Measurements from ENCODE around the gene PPARD. TPM values are rescaled to one million over a fixed set of nuclear protein-coding genes. Genes with fewer than 3 reads are reported as not detected.
"Not testable (repeated sequence)": the region's sequence is repeated elsewhere in the genome, so short reads cannot be mapped to it uniquely, and the experiment has no call there.

The PPARD gene
- total RNA-seq, 1 donor from 2014 or later, result 21.9 TPM

DNA sequence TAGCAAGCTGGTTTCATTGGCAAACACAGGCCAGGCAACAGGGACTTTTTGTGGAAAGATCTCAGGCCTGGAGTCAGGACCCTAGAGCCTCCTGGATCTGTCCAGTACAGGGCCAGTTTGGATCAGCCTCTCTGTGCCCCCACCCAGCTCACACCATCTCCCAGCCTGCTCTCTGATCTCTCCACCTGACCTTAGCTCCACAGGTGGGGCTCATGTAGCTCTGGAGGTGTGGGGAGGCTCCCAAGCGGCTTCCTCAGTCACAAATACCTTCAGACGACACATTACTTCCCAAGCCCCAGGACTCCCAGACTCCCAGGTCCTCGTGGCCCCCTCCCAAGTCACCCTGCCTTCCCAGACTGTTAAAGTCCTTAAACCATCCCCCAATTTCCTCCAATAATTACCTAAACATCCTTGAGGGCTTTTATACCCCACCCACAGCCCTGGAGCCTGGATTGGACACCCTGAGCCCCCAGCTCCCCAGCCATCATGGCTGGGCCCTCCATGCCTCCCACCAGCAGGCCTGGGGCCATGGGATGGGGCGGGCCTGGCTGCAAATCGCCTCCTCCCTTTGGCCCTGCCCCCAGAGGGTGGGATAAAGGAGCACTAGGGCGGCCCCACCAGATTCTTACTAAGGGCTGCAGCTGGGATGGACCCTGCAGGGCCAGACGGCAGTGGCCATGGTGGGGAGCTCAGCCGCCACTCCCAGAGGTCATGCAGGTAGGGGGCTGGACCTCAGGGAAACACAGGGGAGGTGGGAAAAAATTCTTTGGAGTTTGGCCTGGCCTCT, 93.9 kb downstream of the PPARD start:
- Mint-ChIP-seq H3K27me3 (no peaks in the 10 kb centered on the region), H3K4me3 (no peak overlapping the region), H3K4me1 (ENCODE audit: unreplicated experiment) (no peaks in the 10 kb centered on the region), H3K36me3 (no peaks in the 10 kb centered on the region), H3K27ac (no peak overlapping the region), H3K9me3 (no peaks in the 10 kb centered on the region)
- TF ChIP-seq, protein P1, sequence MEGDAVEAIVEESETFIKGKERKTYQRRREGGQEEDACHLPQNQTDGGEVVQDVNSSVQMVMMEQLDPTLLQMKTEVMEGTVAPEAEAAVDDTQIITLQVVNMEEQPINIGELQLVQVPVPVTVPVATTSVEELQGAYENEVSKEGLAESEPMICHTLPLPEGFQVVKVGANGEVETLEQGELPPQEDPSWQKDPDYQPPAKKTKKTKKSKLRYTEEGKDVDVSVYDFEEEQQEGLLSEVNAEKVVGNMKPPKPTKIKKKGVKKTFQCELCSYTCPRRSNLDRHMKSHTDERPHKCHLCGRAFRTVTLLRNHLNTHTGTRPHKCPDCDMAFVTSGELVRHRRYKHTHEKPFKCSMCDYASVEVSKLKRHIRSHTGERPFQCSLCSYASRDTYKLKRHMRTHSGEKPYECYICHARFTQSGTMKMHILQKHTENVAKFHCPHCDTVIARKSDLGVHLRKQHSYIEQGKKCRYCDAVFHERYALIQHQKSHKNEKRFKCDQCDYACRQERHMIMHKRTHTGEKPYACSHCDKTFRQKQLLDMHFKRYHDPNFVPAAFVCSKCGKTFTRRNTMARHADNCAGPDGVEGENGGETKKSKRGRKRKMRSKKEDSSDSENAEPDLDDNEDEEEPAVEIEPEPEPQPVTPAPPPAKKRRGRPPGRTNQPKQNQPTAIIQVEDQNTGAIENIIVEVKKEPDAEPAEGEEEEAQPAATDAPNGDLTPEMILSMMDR (conservative IDR thresholded peaks at IDR 0.05), result no peak
- no peak for DNase-seq (ENCODE audit: extremely low spot score, unreplicated experiment)

DNA sequence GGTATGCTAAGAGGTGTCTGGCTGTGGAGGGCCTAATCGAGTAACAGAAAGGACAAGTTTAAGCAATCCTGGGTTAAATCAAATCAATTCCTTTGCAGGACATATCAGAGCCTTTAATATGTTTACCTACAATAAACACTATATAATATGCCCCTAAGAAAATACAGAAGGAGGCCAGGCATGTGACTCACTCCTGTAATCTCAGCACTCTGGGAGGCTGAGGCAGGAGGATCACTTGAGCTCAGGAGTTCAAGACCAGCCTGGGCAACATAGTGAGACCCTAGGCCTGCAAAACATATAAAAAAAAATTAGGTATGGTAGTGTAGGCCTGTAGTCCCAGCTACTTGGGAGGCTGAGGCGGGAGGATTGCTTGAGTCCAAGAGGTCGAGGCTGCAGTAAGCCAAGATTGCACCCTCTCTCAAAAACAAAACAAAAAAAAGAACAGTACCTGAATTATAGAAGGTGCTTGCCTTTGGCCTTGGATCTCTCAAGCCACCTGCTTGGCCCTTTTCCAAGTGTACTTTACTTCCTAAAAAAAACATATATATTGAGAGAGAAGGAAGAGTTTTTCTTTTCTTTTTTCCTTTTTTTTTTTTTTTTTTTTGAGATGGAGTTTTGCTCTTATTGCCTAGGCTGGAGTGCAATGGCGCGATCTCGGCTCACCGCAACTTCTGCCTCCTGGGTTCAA, 96.2 kb downstream of the PPARD start:
- H3K27me3 Mint-ChIP-seq; H3K27ac Mint-ChIP-seq; H3K9me3 Mint-ChIP-seq; DNase-seq (ENCODE audit: extremely low spot score, unreplicated experiment); H3K4me3 Mint-ChIP-seq; H3K4me1 Mint-ChIP-seq (ENCODE audit: unreplicated experiment); H3K36me3 Mint-ChIP-seq: not testable (repeated sequence)

DNA sequence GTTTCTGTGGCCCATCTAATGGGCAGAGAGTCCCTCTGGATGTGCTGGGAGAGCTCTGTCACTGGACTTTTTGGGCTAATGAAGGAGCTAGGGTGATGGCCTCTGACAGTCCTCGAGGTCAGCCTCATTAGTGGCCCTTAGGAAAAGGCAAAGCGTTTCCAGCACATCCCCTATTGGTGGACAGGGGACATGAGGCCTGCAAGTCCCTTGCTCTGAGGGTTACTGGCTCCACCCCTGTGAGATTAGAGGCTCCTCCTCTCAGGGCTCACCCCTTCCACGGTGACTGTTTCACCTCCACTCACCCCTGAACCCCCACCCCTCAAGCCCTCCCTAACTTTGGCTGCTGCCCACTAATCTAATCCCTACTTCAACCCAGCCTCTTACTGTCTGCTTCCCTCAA, 97.0 kb downstream of the PPARD start:
- Mint-ChIP-seq H3K27ac (no peak overlapping the region), H3K27me3 (no peaks in the 10 kb centered on the region), H3K4me3 (no peak overlapping the region), H3K36me3 (no peaks in the 10 kb centered on the region), H3K9me3 (no peaks in the 10 kb centered on the region), H3K4me1 (ENCODE audit: unreplicated experiment) (no peaks in the 10 kb centered on the region)
- no peak for DNase-seq (ENCODE audit: extremely low spot score, unreplicated experiment)
- TF ChIP-seq, protein P1 (conservative IDR thresholded peaks at IDR 0.05), result no peak

DNA sequence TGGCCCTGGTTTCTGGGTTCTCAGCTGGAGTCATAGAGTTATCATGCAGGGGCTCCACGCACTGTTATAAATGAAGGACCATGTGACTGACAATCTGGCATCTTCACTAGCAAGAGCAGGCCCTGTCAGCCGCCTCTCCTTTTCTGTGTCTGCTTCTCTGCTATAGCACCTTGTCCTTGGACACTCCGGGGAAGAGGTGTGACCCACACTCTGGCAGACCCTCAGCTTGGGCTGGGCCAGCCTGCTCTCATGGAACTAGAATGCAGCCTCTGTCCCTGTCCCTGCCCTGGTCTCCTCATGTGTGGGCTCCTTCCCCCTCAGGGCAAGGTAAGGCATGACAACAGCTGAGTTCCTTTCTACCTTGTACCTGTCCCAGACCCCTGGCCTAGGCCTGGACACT, 98.8 kb downstream of the PPARD start:
- Mint-ChIP-seq H3K4me3 (no peak overlapping the region), H3K9me3 (no peaks in the 10 kb centered on the region), H3K27ac (no peak overlapping the region), H3K36me3 (no peaks in the 10 kb centered on the region), H3K4me1 (ENCODE audit: unreplicated experiment) (no peaks in the 10 kb centered on the region), H3K27me3 (no peaks in the 10 kb centered on the region)
- DNase-seq (ENCODE audit: extremely low spot score, unreplicated experiment), result no peak
- TF ChIP-seq, protein P1 (conservative IDR thresholded peaks at IDR 0.05), result no peak

DNA sequence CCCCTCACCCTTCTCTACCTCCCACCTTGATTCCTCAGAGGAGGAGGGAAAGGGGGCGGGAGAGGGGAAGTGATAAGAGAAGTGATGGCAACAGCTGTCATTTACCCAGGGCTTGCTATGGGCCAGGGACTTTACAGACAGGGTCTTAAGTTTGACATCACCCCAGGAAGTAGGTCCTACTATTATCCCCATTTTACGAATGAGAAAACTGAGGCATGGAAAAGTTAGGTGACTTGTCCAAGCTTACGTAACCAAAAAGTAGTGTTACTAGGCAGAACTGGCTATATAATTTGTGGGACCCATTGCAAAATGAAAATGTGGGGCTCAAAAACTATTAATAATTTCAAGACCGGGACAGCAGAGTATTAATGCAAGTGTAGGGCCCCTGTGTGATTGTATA, 99.3 kb downstream of the PPARD start:
- no peaks in the 10 kb centered on the region for H3K36me3 Mint-ChIP-seq
- no peaks in the 10 kb centered on the region for H3K27me3 Mint-ChIP-seq
- no peaks in the 10 kb centered on the region for H3K9me3 Mint-ChIP-seq
- no peak overlapping the region for H3K27ac Mint-ChIP-seq
- DNase-seq (ENCODE audit: extremely low spot score, unreplicated experiment), result no peak
- H3K4me3 Mint-ChIP-seq, result no peak overlapping the region
- no peaks in the 10 kb centered on the region for H3K4me1 Mint-ChIP-seq (ENCODE audit: unreplicated experiment)
- TF ChIP-seq, protein P1 (conservative IDR thresholded peaks at IDR 0.05), result no peak

DNA sequence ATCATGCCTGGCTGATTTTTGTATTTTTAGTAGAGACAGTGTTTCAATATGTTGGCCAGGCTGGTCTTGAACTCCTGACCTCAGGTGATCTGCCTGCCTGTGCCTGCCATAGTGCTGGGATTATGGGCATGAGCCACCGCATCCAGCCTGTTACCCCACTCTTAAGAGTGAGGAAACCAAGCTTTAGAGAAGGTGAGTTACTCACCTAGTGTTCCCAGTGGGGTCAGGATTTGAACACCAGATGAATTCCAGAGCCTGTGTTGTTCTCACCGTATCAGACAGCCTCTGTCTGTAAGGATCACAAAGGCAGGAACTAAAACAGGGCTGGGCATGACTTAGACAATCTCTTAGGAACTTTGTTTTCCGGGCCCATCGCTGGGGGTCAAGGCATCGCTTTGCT, 100.3 kb downstream of the PPARD start:
- Mint-ChIP-seq H3K9me3 (no peaks in the 10 kb centered on the region), H3K4me3 (no peak overlapping the region), H3K36me3 (no peaks in the 10 kb centered on the region), H3K27me3 (no peaks in the 10 kb centered on the region), H3K4me1 (ENCODE audit: unreplicated experiment) (no peaks in the 10 kb centered on the region), H3K27ac (no peak overlapping the region)
- DNase-seq (ENCODE audit: extremely low spot score, unreplicated experiment), result no peak
- TF ChIP-seq, protein P1 (conservative IDR thresholded peaks at IDR 0.05), result no peak
